Stomach (tissue), 9 donors: Measurements from ENCODE around the gene RAP2B. TPM values are rescaled to one million over a fixed set of nuclear protein-coding genes. Genes with fewer than 3 reads are reported as not detected.
A peak's percentile ranks its signal among the peaks of the same experiment; 100 is the strongest.

ENCODE experiments used
- DNase-seq, 2 donors: peaks; one replicate each; pipeline versions ENCODE4 v3.0.0 to v3.0.0-alpha.2; 2013 to 2019
- H3K27ac ChIP-seq, 5 donors: fragments of 200-600 bp in 4 of 5; sonication (generic) in 4 of 5; one replicate each; pipeline ENCODE4 v1.5.1; 2013 to 2019; ENCODE audit warnings: mild to moderate bottlenecking in 1 of 5, moderate library complexity in 1 of 5
- H3K27me3 ChIP-seq, 3 donors: fragments of 200-600 bp; sonication (generic); one replicate each; pipeline ENCODE4 v1.5.1; 2017 to 2019; ENCODE audit warnings: mixed run types in 1 of 3
- H3K36me3 ChIP-seq, 4 donors: fragments of 200-600 bp; sonication (generic); 1 replicate in 3 of 4; 2 replicates in 1 of 4; pipeline ENCODE4 v1.5.1; 2016 to 2019
- H3K4me1 ChIP-seq, 4 donors: fragments of 200-600 bp; sonication (generic); one replicate each; pipeline ENCODE4 v1.5.1; 2016 to 2019
- H3K4me3 ChIP-seq, 4 donors: fragments of 200-600 bp; sonication (generic) in 3 of 4; one replicate each; pipeline ENCODE4 v1.5.1; 2016 to 2019; ENCODE audit warnings: mild to moderate bottlenecking in 1 of 4
- H3K9me3 ChIP-seq, 4 donors: fragments of 200-600 bp; sonication (generic); one replicate each; pipeline ENCODE4 v1.5.1; 2016 to 2019
- CTCF ChIP-seq, 7 experiments: fragments of 450-650 bp in 4 of 7; fragments of 200-600 bp in 3 of 7; sonication (generic) in 3 of 7; IDR thresholded peaks; one replicate each; pipeline ENCODE4 v1.5.1; 2016 to 2019; ENCODE audit warnings: antibody characterized with exemption in 7 of 7, control low read depth in 2 of 7, mild to moderate bottlenecking in 1 of 7
- EP300 ChIP-seq: sonication (generic); formaldehyde crosslinking; IDR thresholded peaks from one replicate; pipeline ENCODE4 v1.6.1; 2017; ENCODE audit warnings: antibody characterized with exemption
- POLR2A ChIP-seq, 4 donors: fragments of 450-650 bp; IDR thresholded peaks; one replicate each; pipeline ENCODE4 v1.6.1; 2016; ENCODE audit warnings: antibody characterized with exemption in 4 of 4, control low read depth in 2 of 4, mild to moderate bottlenecking in 1 of 4, moderate library complexity in 1 of 4
- POLR2AphosphoS5 ChIP-seq, 3 donors: sonication (generic); formaldehyde crosslinking; IDR thresholded peaks; one replicate each; pipeline ENCODE4 v1.6.1; 2016; ENCODE audit warnings: antibody characterized with exemption in 3 of 3
- WGBS, 5 donors: extraction: QIAGEN DNeasy Blood & Tissue Kit in 3 of 5; methylation state at CpG; one replicate each; pipeline versions ENCODE4 v1.1.5 to v1.1.7; 2013 to 2018; 5-methylcytosine and 5-hydroxymethylcytosine counted together
- intact Hi-C: fragments of 100-400 bp; cut with DNase I; formaldehyde crosslinking; loops from one replicate; pipeline ENCODE4 v1.15.1; 2023; ENCODE audit warnings: low total_unique reads
- polyA plus RNA-seq, 3 donors: library from polyadenylated mRNA; stranded (reverse); fragments of 200-250 nt; gene quantifications; one replicate each; pipeline ENCODE4 v1.2.3, GENCODE V29; 2013
- total RNA-seq, 5 donors: library from RNA; depleted of rRNA; stranded (reverse); fragments of >200 nt; gene quantifications; one replicate each; pipeline versions ENCODE4 v1.1.0 to v1.2.3, GENCODE V29; 2014 to 2016
- donor health status: healthy with polysubstance abuse.
- donor health status: Bipolar disorder and iron deficiency.
- donor health status: healthy.

RAP2B gene
- total and polyA plus RNA-seq, 8 donors: 1.2 to 30.7 (median 11.0) TPM

DNA sequence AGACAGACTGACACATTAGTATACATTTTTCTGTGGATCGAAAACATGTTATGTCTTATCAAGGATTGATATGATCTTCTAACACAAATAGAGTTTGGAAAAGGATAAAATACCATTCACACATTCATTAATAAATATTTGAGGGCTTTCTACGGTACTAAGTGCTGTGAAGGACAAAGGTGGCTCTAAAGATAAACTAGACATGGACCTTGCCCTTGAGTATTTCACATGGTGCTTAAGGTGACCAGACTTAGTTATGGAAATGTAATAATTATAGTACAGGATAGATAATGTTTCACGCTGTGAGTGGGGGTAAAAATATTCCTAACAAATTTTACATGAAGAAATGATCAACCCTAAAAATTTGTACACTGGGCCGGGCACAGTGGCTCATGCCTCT is 3.8 kb upstream of the RAP2B start:
- Histone ChIP-seq H3K9me3 (no peaks in the 10 kb centered on the region), H3K27ac (peak overlapping the region in 1 of 5 donors; percentile 94), H3K36me3 (no peaks in the 10 kb centered on the region), H3K4me3 (no peak overlapping the region), H3K4me1 (peaks cover 0 to 23% (median 9%) of the 10 kb centered on the region in 4 donors), H3K27me3 (no peaks in the 10 kb centered on the region)
- WGBS, 5 donors: 50 to 73% (median 61%) methylated on average over 4 of the region's 4 CpGs
- TF ChIP-seq POLR2AphosphoS5 (IDR thresholded peaks at IDR 0.05): no peak
- no peak for TF ChIP-seq CTCF (IDR thresholded peaks at IDR 0.05)
- no peak for TF ChIP-seq EP300
- TF ChIP-seq POLR2A (IDR thresholded peaks at IDR 0.05): no peak
- DNase-seq: no peak
- intact Hi-C loops: no loop called here

- intact Hi-C loops: no loop called here
- H3K36me3 ChIP-seq: no peaks in the 10 kb centered on the region
- H3K27me3 ChIP-seq: no peaks in the 10 kb centered on the region
- H3K4me3 ChIP-seq: no peak overlapping the region
- 49 to 67% (median 61%) methylated on average over 6 to 9 of the region's 9 CpGs for WGBS, 5 donors
- TF ChIP-seq POLR2AphosphoS5 (IDR thresholded peaks at IDR 0.05): peak in 1 of 3 donors; percentile 37
- no peak for TF ChIP-seq POLR2A (IDR thresholded peaks at IDR 0.05)
- H3K27ac ChIP-seq: peak overlapping the region; percentile 75 to 99 (median 94)
- no peaks in the 10 kb centered on the region for H3K9me3 ChIP-seq
- H3K4me1 ChIP-seq: peaks cover 5 to 29% (median 15%) of the 10 kb centered on the region in 4 donors
- peak in 1 of 2 donors; percentile 31 for DNase-seq
Measured at GRCh38 chr3:153158961-153159735, 2.9 kb upstream of the RAP2B start.

GRCh38 chr3:153159771-153160397 is 2.1 kb upstream of the RAP2B start:
- peak in 1 of 2 donors; percentile 23 for DNase-seq
- 65 to 78% (median 75%) methylated on average over 9 of the region's 9 CpGs for WGBS, 5 donors
- H3K4me3 ChIP-seq: peak overlapping the region; percentile 67 to 92 (median 88)
- intact Hi-C loops: no loop called here
- no peaks in the 10 kb centered on the region for H3K27me3 ChIP-seq
- TF ChIP-seq POLR2AphosphoS5 (IDR thresholded peaks at IDR 0.05) (no peak), EP300 (no peak), CTCF (IDR thresholded peaks at IDR 0.05) (no peak), POLR2A (IDR thresholded peaks at IDR 0.05) (no peak)
- H3K4me1 ChIP-seq: peaks cover 12 to 32% (median 23%) of the 10 kb centered on the region in 4 donors
- H3K9me3 ChIP-seq: no peaks in the 10 kb centered on the region
- H3K27ac ChIP-seq: peak overlapping the region; percentile 87 to 99 (median 94)
- no peaks in the 10 kb centered on the region for H3K36me3 ChIP-seq

DNA sequence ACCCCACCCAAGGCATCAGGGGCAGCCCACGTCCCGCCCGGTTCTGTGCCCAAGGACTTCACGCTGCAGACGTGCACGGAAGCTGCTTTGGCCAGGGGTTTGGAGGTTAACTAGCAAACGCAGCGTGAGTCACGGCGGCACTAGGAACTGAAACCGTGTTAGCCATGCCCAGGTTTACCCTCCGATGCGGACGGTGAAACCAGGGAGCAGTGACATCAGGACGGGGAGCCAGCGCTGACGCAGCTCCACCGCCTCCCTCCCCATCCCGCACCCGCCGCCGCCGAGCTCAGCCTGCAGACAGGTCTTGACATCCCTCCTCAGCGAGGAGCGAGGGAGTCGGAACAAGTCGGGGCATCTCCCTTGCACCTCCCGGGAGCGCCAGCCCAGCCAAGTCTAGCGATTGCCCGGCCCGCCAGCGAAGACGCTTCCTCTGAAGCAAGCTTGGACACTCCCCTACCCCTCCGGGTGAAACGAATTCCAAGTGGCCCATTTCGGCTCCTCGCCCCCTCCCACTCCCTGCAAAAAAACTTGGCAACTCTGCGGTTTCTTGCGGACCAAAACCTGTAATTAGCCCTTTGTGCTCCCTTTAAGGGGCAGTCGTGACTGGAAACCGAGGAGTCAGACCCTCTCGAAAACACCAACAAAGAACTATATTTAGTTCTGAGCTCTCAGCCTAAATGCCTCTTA is 1.4 kb upstream of the RAP2B start:
- 0 to 1% (median 0%) methylated on average over 27 to 43 of the region's 43 CpGs for WGBS, 5 donors
- peaks cover 15 to 35% (median 30%) of the 10 kb centered on the region in 4 donors for H3K4me1 ChIP-seq
- H3K27me3 ChIP-seq: no peaks in the 10 kb centered on the region
- peak overlapping the region; percentile 87 to 99 (median 94) for H3K27ac ChIP-seq
- no peaks in the 10 kb centered on the region for H3K9me3 ChIP-seq
- intact Hi-C loops: no loop called here
- peak overlapping the region; percentile 67 to 92 (median 88) for H3K4me3 ChIP-seq
- DNase-seq: peak; percentile 82 to 93
- no peaks in the 10 kb centered on the region for H3K36me3 ChIP-seq
- TF ChIP-seq POLR2A (IDR thresholded peaks at IDR 0.05) (peak in 1 of 4 donors; percentile 20), EP300 (no peak), POLR2AphosphoS5 (IDR thresholded peaks at IDR 0.05) (peak in 2 of 3 donors; percentile 89 to 91), CTCF (IDR thresholded peaks at IDR 0.05) (no peak)
